Stomach (tissue), 4 donors: ENCODE results near the gene ERBB4.

Experiments used
- CTCF ChIP-seq, 7 experiments: fragments of 450-650 bp in 4 of 7; fragments of 200-600 bp in 3 of 7; sonication (generic) in 3 of 7; IDR thresholded peaks; one replicate each; pipeline ENCODE4 v1.5.1; 2016 to 2019; ENCODE audit warnings: antibody characterized with exemption in 7 of 7, control low read depth in 2 of 7, mild to moderate bottlenecking in 1 of 7
- POLR2A ChIP-seq, 4 donors: fragments of 450-650 bp; IDR thresholded peaks; one replicate each; pipeline ENCODE4 v1.6.1; 2016; ENCODE audit warnings: antibody characterized with exemption in 4 of 4, control low read depth in 2 of 4, mild to moderate bottlenecking in 1 of 4, moderate library complexity in 1 of 4

- no peak for TF ChIP-seq CTCF (IDR thresholded peaks at IDR 0.05)
- TF ChIP-seq POLR2A (IDR thresholded peaks at IDR 0.05), result no peak
Measured at GRCh38 chr2:212379103-212379502, 159.5 kb downstream of the ERBB4 start.
